Measurements from ENCODE around the gene MFSD6.
"Not testable (repeated sequence)": the region's sequence is repeated elsewhere in the genome, so short reads cannot be mapped to it uniquely, and the experiment has no call there.

Gene MFSD6

GRCh38 chr2:190462181-190462580 is 54.0 kb downstream of the MFSD6 start:
- no peak for DNase-seq (ENCODE audit: low read depth in 1 of 2, low spot score in 1 of 2)

GRCh38 chr2:190462611-190463010 is 54.5 kb downstream of the MFSD6 start:
- DNase-seq (ENCODE audit: low read depth in 1 of 2, low spot score in 1 of 2) = no peak

- DNase-seq (ENCODE audit: low read depth in 1 of 2, low spot score in 1 of 2) = no peak
Measured at GRCh38 chr2:190465060-190465459, 56.9 kb downstream of the MFSD6 start.

GRCh38 chr2:190466819-190467446 is 58.8 kb downstream of the MFSD6 start:
- no peak for DNase-seq (ENCODE audit: low read depth in 1 of 2, low spot score in 1 of 2)

GRCh38 chr2:190467575-190468083 is 59.5 kb downstream of the MFSD6 start:
- no peak for DNase-seq (ENCODE audit: low read depth in 1 of 2, low spot score in 1 of 2)

GRCh38 chr2:190468354-190468753 is 60.2 kb downstream of the MFSD6 start:
- DNase-seq (ENCODE audit: low read depth in 1 of 2, low spot score in 1 of 2) = not testable (repeated sequence)

GRCh38 chr2:190468814-190469569 is 60.8 kb downstream of the MFSD6 start:
- DNase-seq (ENCODE audit: low read depth in 1 of 2, low spot score in 1 of 2) = no peak

GRCh38 chr2:190469771-190470170 is 61.6 kb downstream of the MFSD6 start:
- no peak for DNase-seq (ENCODE audit: low read depth in 1 of 2, low spot score in 1 of 2)

- no peak for DNase-seq (ENCODE audit: low read depth in 1 of 2, low spot score in 1 of 2)
Measured at GRCh38 chr2:190470256-190470826, 62.2 kb downstream of the MFSD6 start.

GRCh38 chr2:190477661-190478454 is 69.7 kb downstream of the MFSD6 start:
- no peak for DNase-seq (ENCODE audit: low read depth in 1 of 2, low spot score in 1 of 2)

GRCh38 chr2:190478572-190479195 is 70.5 kb downstream of the MFSD6 start:
- DNase-seq (ENCODE audit: low read depth in 1 of 2, low spot score in 1 of 2) = no peak

- no peak for DNase-seq (ENCODE audit: low read depth in 1 of 2, low spot score in 1 of 2)
Measured at GRCh38 chr2:190481339-190481738, 73.2 kb downstream of the MFSD6 start.

GRCh38 chr2:190482451-190482850 is 74.3 kb downstream of the MFSD6 start:
- no peak for DNase-seq (ENCODE audit: low read depth in 1 of 2, low spot score in 1 of 2)

- no peak for DNase-seq (ENCODE audit: low read depth in 1 of 2, low spot score in 1 of 2)
Measured at GRCh38 chr2:190486037-190486623, 78.0 kb downstream of the MFSD6 start.

- no peak for DNase-seq (ENCODE audit: low read depth in 1 of 2, low spot score in 1 of 2)
Measured at GRCh38 chr2:190488516-190489233, 80.5 kb downstream of the MFSD6 start.

GRCh38 chr2:190489475-190489874 is 81.3 kb downstream of the MFSD6 start:
- DNase-seq (ENCODE audit: low read depth in 1 of 2, low spot score in 1 of 2) = no peak

- no peak for DNase-seq (ENCODE audit: low read depth in 1 of 2, low spot score in 1 of 2)
Measured at GRCh38 chr2:190490502-190490901, 82.3 kb downstream of the MFSD6 start.

GRCh38 chr2:190493095-190493494 is 84.9 kb downstream of the MFSD6 start:
- no peak for DNase-seq (ENCODE audit: low read depth in 1 of 2, low spot score in 1 of 2)

- DNase-seq (ENCODE audit: low read depth in 1 of 2, low spot score in 1 of 2) = not testable (repeated sequence)
Measured at GRCh38 chr2:190494600-190495227, 86.6 kb downstream of the MFSD6 start.

All from stimulated activated CD4-positive, alpha-beta T cell treated with anti-CD3 and anti-CD28 coated beads, Interleukin-15, amount 100 ng/mL, for 1 hour (primary cell).